ENCODE results near the gene ZNF664. TPM values are rescaled to one million over a fixed set of nuclear protein-coding genes. Genes with fewer than 3 reads are reported as not detected.

ZNF664 gene
- total and polyA plus RNA-seq, 2 experiments from 2014 or later: 40.5 to 115 TPM

GRCh38 chr12:123948401-123948795 lies 24.6 kb upstream of the ZNF664 start:
- H3K9me3 ChIP-seq (ENCODE audit: low read depth): no peaks in the 10 kb centered on the region
- H3K36me3 ChIP-seq: peaks cover under 1% of the 10 kb centered on the region
- no peak for TF ChIP-seq CTCF (IDR thresholded peaks at IDR 0.05; ENCODE audit: low read depth, low read length)
- no peaks in the 10 kb centered on the region for H3K4me1 ChIP-seq (ENCODE audit: low read depth)
- no peak overlapping the region for H3K4me3 ChIP-seq
- H3K27ac ChIP-seq: no peak overlapping the region
- no peaks in the 10 kb centered on the region for H3K27me3 ChIP-seq
- no peak for DNase-seq (ENCODE audit: low read depth in 1 of 2, low spot score in 1 of 2)

GRCh38 chr12:123948796-123949769 lies 23.9 kb upstream of the ZNF664 start:
- TF ChIP-seq CTCF (IDR thresholded peaks at IDR 0.05; ENCODE audit: low read depth, low read length): no peak
- Histone ChIP-seq H3K4me3 (no peak overlapping the region), H3K27me3 (no peaks in the 10 kb centered on the region), H3K9me3 (ENCODE audit: low read depth) (no peaks in the 10 kb centered on the region), H3K27ac (no peak overlapping the region), H3K36me3 (no peaks in the 10 kb centered on the region), H3K4me1 (ENCODE audit: low read depth) (no peaks in the 10 kb centered on the region)
- DNase-seq (ENCODE audit: low read depth in 1 of 2, low spot score in 1 of 2): no peak

- Histone ChIP-seq H3K4me1 (ENCODE audit: low read depth) (no peaks in the 10 kb centered on the region), H3K9me3 (ENCODE audit: low read depth) (no peaks in the 10 kb centered on the region), H3K27ac (no peak overlapping the region), H3K4me3 (no peak overlapping the region), H3K27me3 (no peaks in the 10 kb centered on the region), H3K36me3 (no peaks in the 10 kb centered on the region)
- no peak for TF ChIP-seq CTCF (IDR thresholded peaks at IDR 0.05; ENCODE audit: low read depth, low read length)
- no peak for DNase-seq (ENCODE audit: low read depth in 1 of 2, low spot score in 1 of 2)
Observed at GRCh38 chr12:123949770-123950165, 23.2 kb upstream of the ZNF664 start.

- no peak overlapping the region for H3K27ac ChIP-seq
- DNase-seq (ENCODE audit: low read depth in 1 of 2, low spot score in 1 of 2): no peak
- no peaks in the 10 kb centered on the region for H3K27me3 ChIP-seq
- H3K36me3 ChIP-seq: no peaks in the 10 kb centered on the region
- H3K4me3 ChIP-seq: no peak overlapping the region
- no peak for TF ChIP-seq CTCF (IDR thresholded peaks at IDR 0.05; ENCODE audit: low read depth, low read length)
- no peaks in the 10 kb centered on the region for H3K9me3 ChIP-seq (ENCODE audit: low read depth)
- H3K4me1 ChIP-seq (ENCODE audit: low read depth): no peaks in the 10 kb centered on the region
Observed at GRCh38 chr12:123950476-123951349, 22.3 kb upstream of the ZNF664 start.

- DNase-seq (ENCODE audit: low read depth in 1 of 2, low spot score in 1 of 2): no peak
- H3K36me3 ChIP-seq: no peaks in the 10 kb centered on the region
- no peak overlapping the region for H3K4me3 ChIP-seq
- no peak overlapping the region for H3K27ac ChIP-seq
- no peaks in the 10 kb centered on the region for H3K4me1 ChIP-seq (ENCODE audit: low read depth)
- no peaks in the 10 kb centered on the region for H3K9me3 ChIP-seq (ENCODE audit: low read depth)
- no peaks in the 10 kb centered on the region for H3K27me3 ChIP-seq
- no peak for TF ChIP-seq CTCF (IDR thresholded peaks at IDR 0.05; ENCODE audit: low read depth, low read length)
Observed at GRCh38 chr12:123951467-123951866, 21.5 kb upstream of the ZNF664 start.
